ENCODE data around the gene MDM1.

DNA sequence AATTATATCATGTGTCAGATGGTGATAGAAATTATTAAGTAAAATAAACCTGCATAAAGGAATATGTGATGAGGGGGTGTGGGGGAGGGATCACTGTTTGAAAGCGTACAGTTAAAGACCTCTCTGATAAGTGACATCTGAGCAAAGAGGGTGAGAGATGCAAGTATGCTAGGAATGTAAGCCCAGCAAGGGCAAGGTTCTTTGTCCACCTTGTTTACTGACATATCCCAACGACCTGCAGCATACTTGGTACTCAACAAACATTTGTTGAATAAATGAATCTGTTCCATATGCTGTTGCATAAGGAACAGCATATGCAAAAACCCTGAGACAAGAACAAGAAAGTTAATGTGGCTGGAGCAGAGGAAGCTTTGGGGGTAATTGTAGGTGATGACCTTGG, 12.0 kb upstream of the MDM1 start:
- TF ChIP-seq POLR2A (IDR thresholded peaks at IDR 0.05; ENCODE audit: extremely low read depth, insufficient read length), result no peak
- TF ChIP-seq, protein P1, sequence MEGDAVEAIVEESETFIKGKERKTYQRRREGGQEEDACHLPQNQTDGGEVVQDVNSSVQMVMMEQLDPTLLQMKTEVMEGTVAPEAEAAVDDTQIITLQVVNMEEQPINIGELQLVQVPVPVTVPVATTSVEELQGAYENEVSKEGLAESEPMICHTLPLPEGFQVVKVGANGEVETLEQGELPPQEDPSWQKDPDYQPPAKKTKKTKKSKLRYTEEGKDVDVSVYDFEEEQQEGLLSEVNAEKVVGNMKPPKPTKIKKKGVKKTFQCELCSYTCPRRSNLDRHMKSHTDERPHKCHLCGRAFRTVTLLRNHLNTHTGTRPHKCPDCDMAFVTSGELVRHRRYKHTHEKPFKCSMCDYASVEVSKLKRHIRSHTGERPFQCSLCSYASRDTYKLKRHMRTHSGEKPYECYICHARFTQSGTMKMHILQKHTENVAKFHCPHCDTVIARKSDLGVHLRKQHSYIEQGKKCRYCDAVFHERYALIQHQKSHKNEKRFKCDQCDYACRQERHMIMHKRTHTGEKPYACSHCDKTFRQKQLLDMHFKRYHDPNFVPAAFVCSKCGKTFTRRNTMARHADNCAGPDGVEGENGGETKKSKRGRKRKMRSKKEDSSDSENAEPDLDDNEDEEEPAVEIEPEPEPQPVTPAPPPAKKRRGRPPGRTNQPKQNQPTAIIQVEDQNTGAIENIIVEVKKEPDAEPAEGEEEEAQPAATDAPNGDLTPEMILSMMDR (IDR thresholded peaks at IDR 0.05; ENCODE audit: low read depth, low read length), result no peak
